ENCODE measurements around the gene BCAN.

GRCh38 chr1:156644146-156644545 lies 2.2 kb downstream of the BCAN start:
- no peak for TF ChIP-seq CTCF (conservative IDR thresholded peaks at IDR 0.05)
- TF ChIP-seq EZH2 (IDR thresholded peaks at IDR 0.05; ENCODE audit: low read depth), result no peak
